RCC 7860 (cell line): ENCODE data around the gene TSPAN11.
"Not testable (repeated sequence)": the region's sequence is repeated elsewhere in the genome, so short reads cannot be mapped to it uniquely, and the experiment has no call there.

ENCODE experiments used
- DNase-seq: peaks from one replicate; pipeline ENCODE4 v3.0.0-alpha.2; 2015; ENCODE audit warnings: low spot score
- FAIRE-seq: peaks from 2 replicates; lab custom pipeline; 2012; peaks lifted over from hg19 to GRCh38; lab: Jason Lieb, UNC

TSPAN11 gene

DNA sequence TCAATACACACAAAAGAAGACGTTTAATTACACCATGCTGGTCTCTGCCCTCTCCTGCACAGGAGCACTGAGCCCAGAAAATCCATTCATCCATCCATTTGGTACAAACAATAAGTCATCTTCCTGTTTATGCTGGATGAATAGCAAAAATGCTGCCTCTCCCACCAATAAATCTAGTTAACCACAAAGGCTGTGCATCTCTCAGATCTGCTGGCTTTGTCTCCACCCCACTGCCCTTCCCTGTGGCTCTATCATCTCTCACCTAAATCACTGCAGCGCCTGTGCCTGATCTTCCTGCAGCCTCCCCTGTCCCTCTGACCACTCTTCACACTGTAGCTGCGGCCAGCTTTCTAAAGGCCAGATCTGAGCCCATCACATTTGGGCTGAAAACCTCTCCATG lies 74.2 kb downstream of the TSPAN11 start:
- no peak for FAIRE-seq

DNA sequence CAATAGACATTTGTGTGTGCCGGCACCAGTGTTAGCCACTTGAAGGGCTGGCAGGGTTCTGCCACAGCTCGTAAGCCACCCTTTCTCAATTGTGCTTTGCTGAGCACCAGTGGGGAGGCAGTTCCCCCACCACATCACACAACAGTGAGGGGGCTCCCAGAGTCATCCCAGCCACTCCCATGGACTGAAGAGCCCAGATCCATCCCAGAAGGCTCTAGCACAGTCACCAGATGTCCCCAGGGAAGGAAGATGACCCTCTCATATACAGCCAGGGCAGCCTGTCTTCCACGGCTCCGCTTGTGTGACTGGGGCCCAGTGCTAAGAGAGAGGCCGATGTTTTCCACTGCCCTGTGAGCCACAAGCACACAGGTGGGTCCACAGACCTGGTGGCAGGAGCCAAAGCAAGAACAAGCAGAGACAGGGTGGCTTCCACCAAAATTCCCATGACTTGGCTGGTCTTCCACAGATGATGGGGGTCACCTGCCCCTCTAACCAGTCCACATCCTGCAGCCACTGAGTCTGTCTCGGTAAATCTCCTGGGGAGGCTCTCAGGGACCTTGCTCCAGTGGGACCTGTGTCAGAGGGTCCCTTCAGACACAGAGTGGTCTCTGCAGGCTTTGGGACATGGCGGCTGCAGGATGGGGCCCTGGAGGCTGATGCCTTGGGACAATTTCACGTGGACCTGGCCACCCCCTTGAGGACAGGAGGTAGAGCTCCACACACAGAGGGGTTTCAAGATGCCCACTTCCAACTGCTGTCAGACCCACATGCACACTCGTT lies 75.2 kb downstream of the TSPAN11 start:
- no peak for FAIRE-seq
- no peak for DNase-seq

More for the DNA sequence above, 74.2 kb downstream of the TSPAN11 start:
- peak; percentile 28 for DNase-seq

DNA sequence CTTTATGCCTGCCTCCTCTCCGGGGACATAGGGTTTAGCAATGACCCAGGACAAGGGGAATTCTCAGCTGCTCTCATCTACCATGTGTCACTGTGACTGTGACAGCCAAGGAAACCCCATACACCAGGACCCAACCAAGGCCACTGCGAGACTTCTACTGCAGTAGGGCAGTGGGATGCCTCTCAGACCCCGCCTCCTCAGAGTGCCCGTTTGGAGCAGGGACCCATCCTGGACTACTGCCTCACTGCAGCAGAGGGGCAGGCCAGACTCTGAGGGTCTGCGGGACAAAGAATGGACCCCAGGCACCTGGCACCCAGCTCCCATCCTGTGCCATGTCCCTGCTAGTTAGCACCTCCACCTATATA lies 75.8 kb downstream of the TSPAN11 start:
- FAIRE-seq (no peak), DNase-seq (no peak)

DNA sequence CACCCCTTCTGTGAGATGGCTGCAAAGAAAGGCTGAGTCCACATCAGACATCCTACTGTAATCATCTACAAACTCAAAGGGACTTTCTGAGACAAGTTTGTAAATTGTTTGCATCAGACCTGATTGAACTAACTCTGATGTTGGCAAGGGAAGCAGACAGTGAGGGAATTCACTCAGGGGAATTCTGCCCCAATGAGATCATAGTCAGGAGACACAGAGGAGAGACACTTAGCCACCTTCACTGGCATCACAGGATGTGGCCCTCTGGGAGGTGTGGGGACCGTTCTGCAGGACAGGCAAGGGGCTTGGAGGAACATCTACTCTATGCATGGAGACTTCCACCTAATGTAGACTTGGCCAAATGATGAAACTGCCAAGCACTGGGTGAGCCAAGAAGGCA lies 76.5 kb downstream of the TSPAN11 start:
- DNase-seq (peak; percentile 75), FAIRE-seq (no peak)

DNA sequence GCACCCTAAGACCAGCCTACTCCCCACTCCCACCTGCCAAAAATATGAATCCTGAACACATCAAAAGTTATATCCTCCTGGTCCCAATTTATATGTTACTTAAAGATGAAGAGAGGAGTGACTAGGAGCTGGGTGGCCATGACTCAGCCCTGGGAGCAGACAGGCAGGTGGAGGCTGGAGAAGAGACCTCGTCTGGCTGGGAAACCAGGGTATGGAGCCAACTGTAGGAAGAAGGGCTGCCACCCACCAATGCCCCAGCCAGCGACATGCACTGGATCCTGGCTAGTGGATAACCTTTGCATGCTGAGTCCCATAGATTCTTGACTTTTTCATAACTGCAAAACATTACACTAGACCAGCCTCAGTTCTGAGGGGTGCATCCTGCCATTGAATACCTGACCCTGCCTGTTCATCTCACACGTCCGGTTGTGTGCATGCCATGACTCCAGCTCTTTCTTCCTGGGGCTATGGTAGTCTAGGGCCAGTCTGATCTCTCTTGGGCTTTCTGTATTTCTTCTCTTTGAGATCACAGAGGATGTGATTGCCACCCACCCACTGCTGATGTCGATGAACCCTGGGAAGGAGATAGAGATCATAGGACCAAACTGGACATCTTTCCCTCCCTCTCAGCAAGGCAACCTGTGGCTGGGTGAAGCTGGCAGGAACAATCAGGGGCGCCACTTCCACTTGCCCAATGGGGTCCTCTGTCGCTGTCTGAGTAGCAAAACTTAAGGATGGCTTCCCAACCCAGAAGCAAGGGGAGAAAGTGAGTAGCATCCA lies 77.5 kb downstream of the TSPAN11 start:
- DNase-seq, result no peak
- no peak for FAIRE-seq

DNA sequence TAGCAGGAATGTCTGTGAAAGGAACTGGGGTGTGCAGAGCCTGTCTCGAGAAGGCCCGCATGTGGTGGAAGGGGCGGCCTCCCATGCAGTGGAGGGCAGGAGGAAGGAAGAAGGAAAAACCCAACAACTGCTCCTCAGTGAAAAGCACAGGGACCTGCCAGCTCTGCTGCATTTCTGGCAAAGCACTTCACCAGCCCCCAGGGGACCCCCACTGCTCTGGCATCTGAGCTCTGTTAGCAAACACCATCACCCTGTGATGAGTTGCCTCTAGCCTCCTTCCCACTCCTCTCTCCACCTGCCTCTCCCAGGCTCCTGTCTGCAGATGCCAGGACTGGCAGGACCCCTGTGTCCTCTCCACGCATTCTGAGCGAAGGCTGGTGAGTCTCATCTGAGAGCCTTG lies 78.1 kb downstream of the TSPAN11 start:
- no peak for FAIRE-seq
- no peak for DNase-seq

DNA sequence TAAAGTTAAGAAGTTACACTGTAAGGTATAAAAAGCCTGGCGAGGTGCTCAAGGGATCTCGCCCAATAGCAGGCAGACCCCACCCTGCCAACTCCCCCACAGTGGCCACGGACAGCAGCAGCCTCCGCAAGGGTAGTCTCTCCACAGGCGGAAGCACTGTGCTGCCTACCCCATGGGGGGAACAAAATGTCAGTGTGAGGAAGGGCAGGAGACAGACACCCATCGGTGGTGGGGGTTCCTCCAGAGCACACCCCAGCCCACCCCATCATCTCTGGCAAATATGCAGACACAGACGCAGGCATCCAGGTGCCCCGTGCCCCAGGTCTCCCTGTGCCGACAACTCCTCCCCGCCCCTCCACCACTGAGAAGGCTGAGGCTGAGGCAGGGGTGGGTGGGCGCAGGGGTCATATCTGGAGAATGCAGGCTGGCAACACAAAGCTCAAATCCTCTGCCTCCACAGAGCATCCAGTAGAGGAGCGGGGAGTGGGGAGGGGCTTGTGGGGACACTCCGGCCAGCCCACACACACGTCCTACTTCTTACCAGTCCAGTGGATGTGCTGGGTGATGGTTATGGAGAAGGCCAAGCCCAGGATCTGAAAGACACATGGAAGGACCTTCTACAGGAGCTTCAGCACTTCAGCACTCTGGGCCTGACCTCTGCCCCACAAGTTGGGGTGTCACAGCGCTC lies 78.9 kb downstream of the TSPAN11 start:
- FAIRE-seq, result no peak

DNA sequence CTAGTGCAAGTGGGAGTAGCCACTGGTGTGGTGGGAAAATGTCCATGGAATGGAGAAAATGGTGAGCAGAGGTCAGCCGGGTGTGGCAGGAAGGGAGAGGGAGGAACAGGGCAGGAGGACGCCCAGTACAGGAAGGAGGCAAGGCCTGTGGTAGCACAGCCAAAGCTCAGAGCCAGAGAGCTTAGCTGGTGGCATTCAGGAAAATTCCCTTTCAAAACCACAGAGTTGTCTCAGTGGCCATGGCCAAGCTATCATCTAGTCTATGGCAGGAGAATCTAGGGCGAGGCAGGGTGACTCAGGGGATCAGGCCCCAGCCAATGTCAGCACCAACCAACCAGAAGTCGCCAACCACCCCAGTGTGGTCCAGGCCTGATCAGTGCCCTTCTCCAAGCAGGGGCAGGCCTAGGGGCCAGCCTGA lies 79.4 kb downstream of the TSPAN11 start:
- DNase-seq (peak; percentile 95), FAIRE-seq (peak; percentile 89)

More for the DNA sequence above, 78.9 kb downstream of the TSPAN11 start:
- no peak for DNase-seq

DNA sequence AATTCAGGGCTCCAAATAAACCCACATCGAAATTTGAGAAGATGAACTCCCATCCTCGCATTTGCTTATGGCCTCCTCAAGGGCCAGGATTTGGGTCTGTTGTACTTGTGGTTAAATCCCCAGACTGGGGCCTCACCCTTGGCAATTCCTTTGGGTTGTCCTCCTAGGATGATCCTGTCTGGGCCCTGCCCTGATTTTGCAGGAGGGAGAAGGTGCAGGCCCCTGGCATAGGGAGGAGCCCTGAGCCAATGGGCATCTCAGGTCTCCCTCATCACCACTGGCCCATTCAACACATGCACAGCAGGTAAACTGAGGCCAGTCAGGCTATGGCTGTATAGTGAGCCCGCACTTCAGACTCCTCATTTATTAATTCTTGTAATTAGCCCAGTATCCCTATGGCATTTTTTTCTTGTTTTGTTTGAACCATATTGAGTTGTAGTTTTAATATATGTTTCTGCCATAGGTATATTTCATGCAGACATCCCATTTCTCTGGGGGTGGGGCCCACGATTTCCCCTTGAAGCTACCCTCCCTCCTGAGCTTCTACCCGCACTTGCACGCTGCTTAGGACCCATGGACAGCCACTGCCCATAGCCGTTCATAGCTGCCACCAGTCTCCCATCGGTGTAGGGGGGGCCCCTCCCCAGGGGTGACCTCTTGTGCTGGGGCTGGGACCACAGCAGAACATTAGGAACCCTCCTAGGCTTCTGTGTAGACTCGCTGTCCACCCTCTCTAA lies 80.0 kb downstream of the TSPAN11 start:
- no peak for FAIRE-seq

DNA sequence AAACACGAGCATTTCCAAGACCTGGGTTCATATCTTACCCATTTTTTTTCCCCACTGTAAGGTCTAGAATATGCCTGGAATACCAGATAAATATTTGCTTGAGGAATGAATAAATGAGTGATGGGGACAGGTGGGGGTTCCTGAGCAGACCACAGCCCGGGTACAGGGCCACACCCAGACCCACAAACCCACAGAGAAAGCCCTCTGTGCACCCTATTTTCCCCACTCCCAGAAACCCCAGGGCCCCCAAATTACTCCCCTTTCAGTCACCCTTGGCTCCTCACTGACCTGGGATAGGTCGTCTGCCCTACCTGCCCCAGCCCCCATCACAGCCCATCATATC lies 80.6 kb downstream of the TSPAN11 start:
- FAIRE-seq, result no peak
- no peak for DNase-seq

More for the DNA sequence above, 80.0 kb downstream of the TSPAN11 start:
- DNase-seq, result no peak

DNA sequence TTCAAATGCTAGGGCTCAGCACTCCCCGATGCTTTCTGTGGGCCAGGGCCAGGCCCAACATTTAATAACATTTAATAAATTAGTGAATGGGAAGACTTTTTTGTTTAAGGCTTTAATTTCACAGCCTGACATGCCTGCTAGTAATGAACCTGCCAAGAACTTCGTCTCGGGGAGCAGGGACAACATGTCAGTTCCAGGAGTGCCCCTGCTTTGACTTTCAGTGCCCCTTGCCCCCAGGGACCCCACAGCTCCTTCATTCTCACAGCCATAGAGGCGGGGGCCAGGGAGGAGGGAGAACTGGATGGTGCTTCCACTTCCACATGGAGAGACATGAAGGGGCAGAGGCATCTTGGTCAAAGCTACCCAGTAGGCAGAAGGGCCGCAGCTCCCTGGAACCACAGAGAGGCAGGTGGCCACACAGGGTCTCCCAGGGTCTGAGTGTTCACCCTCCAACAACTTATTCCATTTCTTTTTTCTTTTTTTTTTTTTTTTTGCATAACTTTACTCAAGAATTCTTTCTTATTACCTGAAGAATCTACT lies 81.2 kb downstream of the TSPAN11 start:
- DNase-seq (no peak), FAIRE-seq (no peak)

DNA sequence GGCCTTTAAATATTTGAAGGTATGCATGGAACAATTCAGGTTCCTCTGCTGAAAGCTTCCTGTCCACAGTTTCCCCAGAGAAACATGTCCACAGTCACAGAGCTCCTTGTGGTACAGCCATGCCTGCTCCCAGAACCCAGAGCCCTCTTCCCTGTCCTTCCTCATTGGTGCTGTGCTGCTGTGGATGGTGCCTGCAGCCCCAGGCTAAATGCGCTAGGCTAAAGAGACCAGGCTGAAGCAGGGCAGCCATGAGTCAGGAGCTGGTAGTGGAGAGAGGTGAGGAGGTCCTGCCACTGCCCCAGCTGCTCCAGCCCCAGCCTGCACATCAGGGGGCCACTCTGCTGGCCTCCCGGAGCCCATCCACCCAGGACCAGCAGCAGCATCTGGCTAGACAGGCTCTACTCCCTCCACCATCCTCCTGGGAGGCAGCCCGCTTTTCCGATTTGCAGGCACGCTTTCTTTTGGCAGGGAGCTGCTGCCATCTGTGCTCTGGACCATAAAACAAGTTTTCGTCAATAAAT lies 81.8 kb downstream of the TSPAN11 start:
- FAIRE-seq, result no peak

DNA sequence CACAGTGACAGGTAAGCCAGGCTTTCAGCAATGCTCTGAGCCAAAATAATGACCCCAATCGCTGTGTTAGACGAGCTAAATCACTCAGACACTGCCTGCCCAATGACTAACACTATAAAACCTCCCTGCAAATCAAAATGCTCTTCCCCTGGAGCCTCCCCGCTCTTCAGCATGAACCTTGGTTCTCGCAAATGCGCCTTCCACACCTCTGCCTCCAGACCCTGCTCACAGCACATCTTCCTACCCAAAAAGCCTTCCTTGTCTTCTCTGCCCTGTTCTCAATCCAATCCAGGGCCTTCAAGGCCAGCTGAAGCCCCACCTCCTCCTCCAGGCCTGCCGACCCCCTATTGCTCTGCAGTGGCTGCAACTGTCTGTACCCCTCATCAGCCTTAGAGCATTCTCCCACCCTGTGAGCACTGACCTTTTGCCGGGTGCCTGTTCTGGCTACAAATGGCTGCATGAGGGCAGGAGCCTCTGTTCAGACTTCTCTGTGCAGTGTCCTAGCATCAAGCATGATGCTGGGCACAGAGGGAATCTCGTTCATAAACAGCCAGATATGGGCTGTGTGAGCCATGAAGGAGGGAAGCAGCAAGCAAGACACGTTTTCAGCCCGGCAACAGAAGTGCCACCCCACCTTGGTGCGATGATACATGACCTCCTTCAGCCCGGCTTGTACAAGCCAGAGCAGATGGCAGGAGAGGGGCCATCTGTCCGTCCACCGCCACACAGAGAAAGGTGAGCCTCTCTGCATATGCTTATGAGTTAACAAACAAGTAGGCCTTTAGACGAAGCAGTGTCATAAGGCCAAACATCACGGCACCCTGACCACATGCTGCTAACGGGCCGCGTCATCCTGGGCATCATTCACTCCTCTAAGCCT lies 82.7 kb downstream of the TSPAN11 start:
- FAIRE-seq (no peak), DNase-seq (no peak)

More for the DNA sequence above, 81.8 kb downstream of the TSPAN11 start:
- DNase-seq, result no peak

DNA sequence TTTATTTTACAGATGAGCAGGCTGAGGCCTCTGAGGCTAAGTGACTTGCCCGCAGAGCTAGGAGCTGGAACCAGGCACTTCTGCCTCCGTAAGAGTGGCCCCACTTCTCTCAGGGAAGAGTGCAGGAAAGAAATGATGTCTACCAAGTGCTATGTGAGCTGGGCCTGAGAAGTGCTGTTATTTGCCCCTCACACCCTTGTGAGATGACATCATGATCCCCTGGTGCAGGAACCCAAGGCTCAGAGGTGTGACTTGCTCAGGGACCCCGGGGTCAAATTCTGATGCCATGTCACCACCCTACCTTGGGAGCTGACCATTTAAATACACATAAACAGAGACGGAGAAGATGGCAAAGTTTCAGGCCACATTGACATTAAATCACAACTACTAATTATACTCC lies 83.4 kb downstream of the TSPAN11 start:
- no peak for DNase-seq
- FAIRE-seq, result no peak

DNA sequence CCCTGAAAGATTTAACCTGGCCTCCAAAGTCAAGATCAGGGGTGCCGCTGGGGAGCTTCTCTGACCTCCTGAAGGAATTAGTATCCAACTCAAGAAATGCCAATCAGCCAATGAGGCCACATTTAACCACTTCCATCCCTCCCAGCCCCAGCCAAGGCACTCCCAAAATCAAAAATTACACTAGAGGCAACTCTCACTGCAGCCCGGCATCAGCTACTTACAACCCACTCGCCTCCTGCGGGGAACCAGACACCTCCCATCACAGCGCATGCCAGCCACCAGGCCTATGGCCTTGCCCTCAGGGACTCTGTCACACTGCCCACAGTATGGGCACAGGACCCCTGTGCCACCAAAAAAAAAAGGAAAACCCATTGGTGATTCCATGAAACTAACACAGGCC lies 84.8 kb downstream of the TSPAN11 start:
- FAIRE-seq, result no peak

DNA sequence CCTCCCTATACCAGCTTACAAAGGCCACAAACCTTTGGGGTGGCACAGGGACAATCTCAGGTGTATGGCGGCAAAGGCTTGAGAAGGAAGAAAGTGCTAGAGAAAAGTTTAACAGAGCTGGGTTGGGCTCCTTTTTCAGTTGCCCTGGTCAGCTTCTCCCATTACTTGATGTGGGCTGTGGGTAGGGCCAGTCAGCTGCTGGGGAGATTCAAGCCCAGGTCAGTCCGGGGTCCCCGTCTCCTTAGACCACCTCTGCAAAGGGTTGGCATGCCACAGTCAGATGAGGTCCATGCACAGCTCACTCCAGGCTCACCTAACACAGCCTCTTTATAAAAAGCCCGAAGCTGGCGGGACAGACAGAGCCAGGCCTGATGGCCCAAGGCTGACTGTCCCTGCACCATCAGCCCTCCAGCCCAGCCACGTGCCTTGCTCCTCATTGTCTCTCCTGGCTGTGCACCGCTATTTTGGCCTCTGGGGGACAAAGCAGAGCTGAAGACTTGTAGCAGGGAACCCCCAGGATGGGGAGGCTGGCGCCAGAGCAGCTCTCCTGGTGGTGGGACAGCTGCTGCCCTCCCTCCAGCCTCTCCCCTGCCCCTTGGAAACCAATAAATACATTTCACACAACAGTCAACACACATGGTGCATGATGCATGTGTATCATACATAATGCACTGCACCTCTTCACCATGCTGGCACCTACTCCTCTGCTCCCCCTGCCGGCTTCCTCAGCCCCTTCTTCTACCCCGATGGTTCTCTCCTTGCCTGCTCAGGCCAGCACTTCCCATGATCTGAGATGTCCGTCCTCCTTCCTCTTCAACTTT lies 85.4 kb downstream of the TSPAN11 start:
- DNase-seq, result no peak
- no peak for FAIRE-seq

More for the DNA sequence above, 84.8 kb downstream of the TSPAN11 start:
- DNase-seq, result no peak

DNA sequence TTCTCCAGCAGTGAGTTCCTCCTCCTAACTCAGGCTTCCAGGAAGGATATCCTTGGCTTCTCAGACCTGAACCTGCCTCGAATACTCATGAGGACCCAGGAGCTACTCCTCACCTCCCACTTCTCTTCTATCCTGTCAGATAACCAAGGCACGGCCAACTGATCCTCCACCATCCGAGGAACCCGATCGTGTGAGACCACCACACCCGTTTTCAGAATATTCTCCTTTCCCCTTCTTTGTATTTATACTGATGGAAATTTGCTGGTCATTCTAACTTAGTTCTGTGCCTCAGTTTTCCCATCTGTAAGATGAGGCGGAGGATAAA lies 86.0 kb downstream of the TSPAN11 start:
- FAIRE-seq, DNase-seq: not testable (repeated sequence)

DNA sequence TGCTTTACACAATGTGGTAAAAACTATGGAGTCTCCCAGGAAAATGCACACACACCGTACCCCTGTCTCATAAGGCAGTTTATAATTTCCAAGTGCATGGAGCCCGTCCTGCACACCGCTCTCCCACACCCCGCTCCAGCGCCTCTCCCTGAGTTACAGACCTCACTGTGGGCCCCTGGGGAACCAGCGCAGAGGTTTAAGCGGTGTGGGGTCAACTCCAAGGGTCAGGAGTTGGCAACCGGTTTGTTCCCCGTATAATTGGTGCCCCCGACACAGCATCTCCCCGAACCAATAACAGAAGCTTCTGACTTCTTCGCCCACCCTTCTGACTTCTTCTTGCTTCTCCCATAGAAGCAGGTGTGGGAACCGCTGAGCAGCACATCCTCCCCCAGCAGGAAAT lies 88.7 kb downstream of the TSPAN11 start:
- no peak for DNase-seq
- FAIRE-seq, result no peak

DNA sequence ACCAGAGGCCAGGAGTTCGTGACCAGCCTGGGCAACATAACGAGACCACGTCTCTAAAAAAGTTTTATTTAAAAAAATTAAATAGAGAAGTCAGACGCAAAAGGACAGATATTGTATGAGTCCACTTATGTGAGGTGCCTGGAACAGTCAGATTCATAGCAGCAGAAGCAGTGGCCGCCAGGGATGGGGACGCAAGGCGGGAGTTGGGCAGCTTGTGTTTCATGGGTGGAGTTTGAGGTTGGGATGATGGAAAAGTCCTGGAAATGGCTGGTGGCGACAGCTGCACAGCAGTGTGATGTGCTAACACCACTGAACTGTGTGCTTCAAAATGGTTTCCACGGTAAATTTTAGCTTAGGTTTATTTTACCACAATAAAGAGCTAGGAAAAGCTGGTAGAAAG lies 89.5 kb downstream of the TSPAN11 start:
- no peak for DNase-seq
- no peak for FAIRE-seq
